Measurements from ENCODE around the gene POLQ.
"Not testable (repeated sequence)": the region's sequence is repeated elsewhere in the genome, so short reads cannot be mapped to it uniquely, and the experiment has no call there.

- TF ChIP-seq, protein P1, sequence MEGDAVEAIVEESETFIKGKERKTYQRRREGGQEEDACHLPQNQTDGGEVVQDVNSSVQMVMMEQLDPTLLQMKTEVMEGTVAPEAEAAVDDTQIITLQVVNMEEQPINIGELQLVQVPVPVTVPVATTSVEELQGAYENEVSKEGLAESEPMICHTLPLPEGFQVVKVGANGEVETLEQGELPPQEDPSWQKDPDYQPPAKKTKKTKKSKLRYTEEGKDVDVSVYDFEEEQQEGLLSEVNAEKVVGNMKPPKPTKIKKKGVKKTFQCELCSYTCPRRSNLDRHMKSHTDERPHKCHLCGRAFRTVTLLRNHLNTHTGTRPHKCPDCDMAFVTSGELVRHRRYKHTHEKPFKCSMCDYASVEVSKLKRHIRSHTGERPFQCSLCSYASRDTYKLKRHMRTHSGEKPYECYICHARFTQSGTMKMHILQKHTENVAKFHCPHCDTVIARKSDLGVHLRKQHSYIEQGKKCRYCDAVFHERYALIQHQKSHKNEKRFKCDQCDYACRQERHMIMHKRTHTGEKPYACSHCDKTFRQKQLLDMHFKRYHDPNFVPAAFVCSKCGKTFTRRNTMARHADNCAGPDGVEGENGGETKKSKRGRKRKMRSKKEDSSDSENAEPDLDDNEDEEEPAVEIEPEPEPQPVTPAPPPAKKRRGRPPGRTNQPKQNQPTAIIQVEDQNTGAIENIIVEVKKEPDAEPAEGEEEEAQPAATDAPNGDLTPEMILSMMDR (IDR thresholded peaks at IDR 0.05; ENCODE audit: control extremely low read depth in 1 of 3, insufficient read depth in 1 of 3, low read depth in 1 of 3, low read length in 3 of 3), result not testable (repeated sequence)
- not testable (repeated sequence) for TF ChIP-seq PHF8 (conservative IDR thresholded peaks at IDR 0.05; ENCODE audit: low read depth, low read length); BRCA1 (IDR thresholded peaks at IDR 0.05; ENCODE audit: low read depth, low read length); GABPA (IDR thresholded peaks at IDR 0.05; ENCODE audit: borderline replicate concordance, insufficient read depth, low read length); POLR2A (IDR thresholded peaks at IDR 0.05; ENCODE audit: control extremely low read depth in 1 of 2, low read depth in 2 of 2, low read length in 2 of 2); EZH2 (IDR thresholded peaks at IDR 0.05; ENCODE audit: low read depth, low read length, severe bottlenecking); BCL11A (IDR thresholded peaks at IDR 0.05; ENCODE audit: low read depth in 2 of 2, low read length in 2 of 2)
These were observed 48.0 kb upstream of the POLQ start for GRCh38 chr3:121593806-121594205.
